Tibial artery (tissue), 4 donors: Measurements from ENCODE around the gene ENO1.
"Not testable (repeated sequence)": the region's sequence is repeated elsewhere in the genome, so short reads cannot be mapped to it uniquely, and the experiment has no call there.

Source experiments
- DNase-seq, 2 donors: peaks; one replicate each; pipeline ENCODE4 v3.0.0-alpha.2; 2019
- H3K27ac ChIP-seq, 2 donors: fragments of 200-600 bp; sonication (generic) in 1 of 2; 1 replicate in 1 of 2; 2 replicates in 1 of 2; pipeline ENCODE4 v1.5.1; 2018 to 2019; ENCODE audit warnings: mild to moderate bottlenecking in 1 of 2
- H3K27me3 ChIP-seq, 2 donors: fragments of 200-600 bp; sonication (generic) in 1 of 2; one replicate each; pipeline versions ENCODE4 v1.5.1 to v1.6.0; 2016 to 2019
- H3K36me3 ChIP-seq, 3 donors: fragments of 200-600 bp; sonication (generic) in 2 of 3; one replicate each; pipeline ENCODE4 v1.5.1; 2016 to 2019; ENCODE audit warnings: mild to moderate bottlenecking in 2 of 3
- H3K4me1 ChIP-seq, 4 donors: fragments of 200-600 bp; sonication (generic) in 2 of 4; 1 replicate in 3 of 4; 2 replicates in 1 of 4; pipeline ENCODE4 v1.5.1; 2016 to 2019
- H3K4me3 ChIP-seq, 2 donors: fragments of 200-600 bp; sonication (generic) in 1 of 2; 1 replicate in 1 of 2; 2 replicates in 1 of 2; pipeline ENCODE4 v1.5.1; 2018 to 2019; ENCODE audit warnings: mild to moderate bottlenecking in 2 of 2
- H3K9me3 ChIP-seq, 3 donors: fragments of 200-600 bp; sonication (generic) in 1 of 3; one replicate each; pipeline ENCODE4 v1.5.1; 2016 to 2019
- intact Hi-C: fragments of 100-400 bp; cut with DNase I; formaldehyde crosslinking; loops from one replicate; pipeline ENCODE4 v1.15.0; 2023; ENCODE audit warnings: low total_unique reads
- TF ChIP-seq, protein P1 (sequence below), 2 experiments: fragments of 200-600 bp in 1 of 2; fragments of 450-650 bp in 1 of 2; IDR thresholded peaks; one replicate each; pipeline ENCODE4 v1.5.1; 2017 to 2019; ENCODE audit warnings: antibody characterized with exemption in 2 of 2, mild to moderate bottlenecking in 1 of 2, moderate library complexity in 1 of 2

The ENO1 gene

DNA sequence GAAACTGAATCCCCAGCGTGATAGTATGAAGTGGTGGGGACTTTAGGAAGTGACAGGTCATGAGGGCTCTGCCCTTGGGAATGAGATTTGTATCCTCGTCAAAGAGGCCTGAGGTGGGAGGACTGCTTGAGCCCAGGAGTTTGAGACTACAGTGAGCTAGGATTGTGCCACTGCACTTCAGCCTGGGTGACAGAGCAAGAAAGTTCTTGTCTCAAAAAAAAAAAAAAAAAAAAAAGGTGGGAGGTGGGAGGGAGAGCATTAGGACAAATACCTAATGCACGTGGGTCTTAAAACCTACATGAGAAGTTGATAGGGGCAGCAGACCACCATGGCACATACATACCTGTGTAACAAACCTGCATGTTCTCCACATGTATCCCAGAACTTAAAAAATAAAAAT lies 37.1 kb downstream of the ENO1 start:
- TF ChIP-seq, protein P1, sequence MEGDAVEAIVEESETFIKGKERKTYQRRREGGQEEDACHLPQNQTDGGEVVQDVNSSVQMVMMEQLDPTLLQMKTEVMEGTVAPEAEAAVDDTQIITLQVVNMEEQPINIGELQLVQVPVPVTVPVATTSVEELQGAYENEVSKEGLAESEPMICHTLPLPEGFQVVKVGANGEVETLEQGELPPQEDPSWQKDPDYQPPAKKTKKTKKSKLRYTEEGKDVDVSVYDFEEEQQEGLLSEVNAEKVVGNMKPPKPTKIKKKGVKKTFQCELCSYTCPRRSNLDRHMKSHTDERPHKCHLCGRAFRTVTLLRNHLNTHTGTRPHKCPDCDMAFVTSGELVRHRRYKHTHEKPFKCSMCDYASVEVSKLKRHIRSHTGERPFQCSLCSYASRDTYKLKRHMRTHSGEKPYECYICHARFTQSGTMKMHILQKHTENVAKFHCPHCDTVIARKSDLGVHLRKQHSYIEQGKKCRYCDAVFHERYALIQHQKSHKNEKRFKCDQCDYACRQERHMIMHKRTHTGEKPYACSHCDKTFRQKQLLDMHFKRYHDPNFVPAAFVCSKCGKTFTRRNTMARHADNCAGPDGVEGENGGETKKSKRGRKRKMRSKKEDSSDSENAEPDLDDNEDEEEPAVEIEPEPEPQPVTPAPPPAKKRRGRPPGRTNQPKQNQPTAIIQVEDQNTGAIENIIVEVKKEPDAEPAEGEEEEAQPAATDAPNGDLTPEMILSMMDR (IDR thresholded peaks at IDR 0.05), result no peak
- no peak overlapping the region for H3K4me3 ChIP-seq
- no peaks in the 10 kb centered on the region for H3K36me3 ChIP-seq

DNA sequence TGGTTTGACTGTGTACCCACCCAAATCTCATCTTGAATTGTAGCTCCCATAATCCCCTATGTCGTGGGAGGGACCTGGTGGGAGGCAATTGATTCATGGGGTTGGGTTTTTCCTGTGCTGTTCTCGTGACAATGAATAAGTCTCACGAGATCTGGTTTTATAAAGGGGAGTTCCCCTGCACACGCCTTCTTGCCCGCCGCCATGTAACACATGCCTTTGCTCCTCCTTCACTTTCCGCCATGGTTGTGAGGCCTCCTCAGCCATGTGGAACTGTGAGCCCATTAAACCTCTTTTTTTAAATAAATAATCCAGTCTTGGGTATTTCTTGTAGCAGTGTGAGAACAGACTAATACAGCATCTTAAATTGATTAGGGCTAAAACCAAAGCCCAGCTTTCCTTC lies 38.5 kb downstream of the ENO1 start:
- Histone ChIP-seq H3K9me3 (no peaks in the 10 kb centered on the region), H3K4me1 (peaks cover 0 to 9% (median 4%) of the 10 kb centered on the region in 4 donors), H3K27ac (no peak overlapping the region), H3K4me3 (no peak overlapping the region), H3K27me3 (no peaks in the 10 kb centered on the region), H3K36me3 (no peaks in the 10 kb centered on the region)
- no peak for DNase-seq
- intact Hi-C loops, result loop anchor here (10.0 kb wide), 1 partner anchor 115 kb away; no protein-coding TSS in a partner anchor
- TF ChIP-seq, protein P1 (IDR thresholded peaks at IDR 0.05), result no peak

More for the DNA sequence above, 37.1 kb downstream of the ENO1 start:
- DNase-seq, result no peak
- intact Hi-C loops, result loop anchor here (10.0 kb wide), 1 partner anchor 117 kb away; no protein-coding TSS in a partner anchor
- Histone ChIP-seq H3K4me1 (peaks cover 0 to 17% (median 4%) of the 10 kb centered on the region in 4 donors), H3K27ac (no peak overlapping the region), H3K27me3 (no peaks in the 10 kb centered on the region), H3K9me3 (no peaks in the 10 kb centered on the region)

DNA sequence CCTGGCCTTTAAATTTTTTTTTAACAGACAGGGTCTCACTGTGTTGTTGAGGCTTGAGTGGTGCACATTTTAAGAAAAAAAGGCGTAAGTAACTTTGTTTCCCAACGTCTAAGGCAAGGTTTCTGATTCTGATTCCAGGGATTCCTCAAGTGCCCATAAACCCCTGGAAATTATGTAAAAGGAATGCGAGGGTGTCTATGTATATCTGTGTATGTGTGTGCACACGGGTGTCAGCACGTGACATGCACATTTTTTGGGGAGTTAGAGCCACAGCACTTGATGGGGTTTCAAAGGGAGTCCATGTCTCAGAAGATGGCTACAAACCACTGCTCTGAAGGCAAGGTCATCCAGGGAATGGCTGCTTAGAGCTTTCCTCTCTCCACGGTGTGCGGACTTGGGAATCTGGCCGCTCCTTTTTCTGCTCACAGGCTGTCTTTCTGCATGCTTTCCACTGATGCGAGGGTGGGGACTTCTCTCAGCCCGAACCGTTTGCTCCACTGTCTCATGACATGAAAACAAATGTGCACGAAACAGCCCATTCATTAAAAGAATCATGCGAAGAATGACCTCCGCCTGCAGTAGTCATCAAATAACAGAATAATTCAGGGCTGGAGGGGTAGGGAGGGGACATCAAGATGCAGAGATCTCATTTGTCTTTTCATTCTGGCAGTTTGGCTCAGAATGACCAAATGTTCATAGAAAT lies 42.4 kb downstream of the ENO1 start:
- TF ChIP-seq, protein P1 (IDR thresholded peaks at IDR 0.05), result no peak
- Histone ChIP-seq H3K4me1 (no peaks in the 10 kb centered on the region), H3K9me3 (no peaks in the 10 kb centered on the region), H3K27ac (no peak overlapping the region), H3K27me3 (no peaks in the 10 kb centered on the region), H3K36me3 (no peaks in the 10 kb centered on the region), H3K4me3 (no peak overlapping the region)
- intact Hi-C loops, result no loop called here
- DNase-seq, result no peak

DNA sequence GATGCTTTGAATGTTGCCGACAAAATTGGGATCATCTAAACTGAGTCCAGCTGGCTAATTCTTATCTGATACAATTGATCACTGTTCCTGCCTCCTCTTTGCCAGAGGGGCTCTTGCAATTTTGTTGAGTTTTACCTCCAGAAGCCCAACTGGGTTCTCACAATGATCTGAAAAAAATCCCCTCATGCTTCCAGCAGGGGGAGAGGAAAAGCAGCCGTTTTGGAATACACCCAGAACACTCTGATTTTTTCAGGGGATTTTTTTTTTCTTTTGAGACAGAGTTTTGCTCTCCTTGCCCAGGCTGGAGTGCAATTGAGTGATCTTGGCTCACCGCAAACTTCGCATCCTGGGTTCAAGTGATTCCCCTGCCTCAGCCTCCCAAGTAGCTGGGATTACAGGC lies 47.1 kb downstream of the ENO1 start:
- Histone ChIP-seq H3K9me3 (no peaks in the 10 kb centered on the region), H3K27ac (no peak overlapping the region), H3K4me3 (no peak overlapping the region), H3K4me1 (no peaks in the 10 kb centered on the region), H3K36me3 (no peaks in the 10 kb centered on the region), H3K27me3 (no peaks in the 10 kb centered on the region)
- intact Hi-C loops, result no loop called here
- TF ChIP-seq, protein P1 (IDR thresholded peaks at IDR 0.05), result no peak
- no peak for DNase-seq

DNA sequence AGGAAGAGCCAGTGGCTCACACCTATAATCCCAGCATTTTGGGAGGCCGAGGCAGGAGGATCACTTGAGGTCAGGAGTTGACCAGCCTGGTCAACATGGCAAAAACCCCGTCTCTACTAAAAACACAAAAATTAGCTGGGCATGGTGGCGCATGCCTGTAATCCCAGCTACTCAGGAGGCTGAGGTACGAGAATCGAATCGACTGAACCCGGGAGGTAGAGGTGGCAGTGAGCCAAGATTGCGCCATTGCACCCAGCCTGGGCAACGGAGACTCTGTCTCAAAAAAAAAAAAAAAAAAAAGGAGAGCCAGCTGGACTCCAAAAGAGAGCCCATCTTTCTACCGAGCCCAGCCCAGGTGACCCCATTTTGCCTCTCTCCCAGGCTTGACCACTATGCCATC lies 47.8 kb downstream of the ENO1 start:
- H3K4me3 ChIP-seq, H3K4me1 ChIP-seq, H3K9me3 ChIP-seq, H3K27ac ChIP-seq, H3K27me3 ChIP-seq, H3K36me3 ChIP-seq, intact Hi-C loops: not testable (repeated sequence)
- DNase-seq, result peak in 1 of 2 donors; percentile 34

DNA sequence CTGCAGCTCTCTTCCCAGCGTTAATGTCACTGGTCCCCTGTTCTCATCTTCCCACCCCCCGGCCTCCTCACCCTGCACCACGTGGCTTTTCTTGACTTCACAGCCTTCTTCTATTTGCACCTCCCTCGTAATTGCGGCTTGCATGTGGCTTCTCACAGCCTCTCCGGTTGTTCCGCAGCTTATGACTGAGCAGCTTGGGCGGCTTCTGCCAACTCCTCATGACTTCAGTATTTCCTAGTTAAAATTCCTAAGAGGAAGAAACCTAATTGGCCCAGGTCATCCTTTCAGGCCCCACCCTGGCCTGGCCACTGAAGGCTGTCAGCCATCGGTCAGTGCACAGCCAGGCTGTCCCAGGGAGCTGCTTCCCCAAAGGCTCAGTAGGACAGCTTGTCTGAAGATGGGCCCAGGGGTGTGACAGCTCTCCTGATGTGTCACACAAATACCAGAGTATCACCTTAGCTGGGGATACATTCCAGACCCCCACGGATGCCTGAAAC lies 52.5 kb downstream of the ENO1 start:
- TF ChIP-seq, protein P1 (IDR thresholded peaks at IDR 0.05), result no peak
- Histone ChIP-seq H3K9me3 (no peaks in the 10 kb centered on the region), H3K27me3 (no peaks in the 10 kb centered on the region), H3K4me1 (peaks cover 0 to 4% (median 0%) of the 10 kb centered on the region in 4 donors), H3K27ac (no peak overlapping the region), H3K36me3 (no peaks in the 10 kb centered on the region), H3K4me3 (no peak overlapping the region)
- peak; percentile 26 to 62 for DNase-seq
- intact Hi-C loops, result no loop called here
